Activated CD8-positive, alpha-beta memory T cell treated with anti-CD3 and anti-CD28 coated beads for 1 hour (primary cell): ENCODE data around the gene CNTLN.
"Not testable (repeated sequence)": the region's sequence is repeated elsewhere in the genome, so short reads cannot be mapped to it uniquely, and the experiment has no call there.

Experiments
- DNase-seq, 2 donors: peaks; one replicate each; pipeline ENCODE4 v3.0.0-alpha.2; 2020; ENCODE audit warnings: low read depth in 1 of 2; ENCODE audit errors: extremely low read depth in 1 of 2

The CNTLN gene

GRCh38 chr9:17488662-17489061 lies 353.8 kb downstream of the CNTLN start:
- DNase-seq, result no peak

GRCh38 chr9:17490110-17490509 lies 355.3 kb downstream of the CNTLN start:
- no peak for DNase-seq

- DNase-seq, result no peak
Measured at GRCh38 chr9:17491780-17492179, 356.9 kb downstream of the CNTLN start.

GRCh38 chr9:17503196-17503595 lies 368.4 kb downstream of the CNTLN start:
- DNase-seq, result no peak

- DNase-seq, result no peak
Measured at GRCh38 chr9:17509151-17509550, 374.3 kb downstream of the CNTLN start.

GRCh38 chr9:17509701-17510100 lies 374.9 kb downstream of the CNTLN start:
- no peak for DNase-seq

- no peak for DNase-seq
Measured at GRCh38 chr9:17519761-17520160, 384.9 kb downstream of the CNTLN start.

GRCh38 chr9:17520268-17521064 lies 385.6 kb downstream of the CNTLN start:
- DNase-seq, result no peak

GRCh38 chr9:17521100-17521855 lies 386.4 kb downstream of the CNTLN start:
- DNase-seq, result no peak

GRCh38 chr9:17526726-17527125 lies 391.9 kb downstream of the CNTLN start:
- not testable (repeated sequence) for DNase-seq

GRCh38 chr9:17528859-17529258 lies 394.0 kb downstream of the CNTLN start:
- no peak for DNase-seq

- no peak for DNase-seq
Measured at GRCh38 chr9:17531642-17532254, 396.9 kb downstream of the CNTLN start.

GRCh38 chr9:17532461-17532860 lies 397.6 kb downstream of the CNTLN start:
- DNase-seq, result no peak

- DNase-seq, result no peak
Measured at GRCh38 chr9:17535176-17535575, 400.3 kb downstream of the CNTLN start.

GRCh38 chr9:17536027-17536426 lies 401.2 kb downstream of the CNTLN start:
- DNase-seq, result no peak

- DNase-seq, result no peak
Measured at GRCh38 chr9:17551023-17551422, 416.2 kb downstream of the CNTLN start.
